GM19463 (cell line): ENCODE measurements around the gene OPN1MW.
"Not testable (repeated sequence)": the region's sequence is repeated elsewhere in the genome, so short reads cannot be mapped to it uniquely, and the experiment has no call there.

Experiments
- ATAC-seq: cut with Tn5 transposase; IDR thresholded peaks from one replicate; pipeline ENCODE4 v1.9.1; 2021; ENCODE audit warnings: mild to moderate bottlenecking, moderate library complexity; ENCODE audit not compliant: unreplicated experiment

OPN1MW gene

DNA sequence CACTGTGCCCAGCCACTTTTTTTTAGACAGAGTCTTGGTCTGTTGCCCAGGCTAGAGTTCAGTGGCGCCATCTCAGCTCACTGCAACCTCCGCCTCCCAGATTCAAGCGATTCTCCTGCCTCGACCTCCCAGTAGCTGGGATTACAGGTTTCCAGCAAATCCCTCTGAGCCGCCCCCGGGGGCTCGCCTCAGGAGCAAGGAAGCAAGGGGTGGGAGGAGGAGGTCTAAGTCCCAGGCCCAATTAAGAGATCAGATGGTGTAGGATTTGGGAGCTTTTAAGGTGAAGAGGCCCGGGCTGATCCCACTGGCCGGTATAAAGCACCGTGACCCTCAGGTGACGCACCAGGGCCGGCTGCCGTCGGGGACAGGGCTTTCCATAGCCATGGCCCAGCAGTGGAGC, at the start of gene OPN1MW:
Gene OPN1MW (plus strand): TSS at position 301 of the 400 bp plus-strand sequence. CDS start 82 bp downstream, at position 383.
- not testable (repeated sequence) for ATAC-seq

DNA sequence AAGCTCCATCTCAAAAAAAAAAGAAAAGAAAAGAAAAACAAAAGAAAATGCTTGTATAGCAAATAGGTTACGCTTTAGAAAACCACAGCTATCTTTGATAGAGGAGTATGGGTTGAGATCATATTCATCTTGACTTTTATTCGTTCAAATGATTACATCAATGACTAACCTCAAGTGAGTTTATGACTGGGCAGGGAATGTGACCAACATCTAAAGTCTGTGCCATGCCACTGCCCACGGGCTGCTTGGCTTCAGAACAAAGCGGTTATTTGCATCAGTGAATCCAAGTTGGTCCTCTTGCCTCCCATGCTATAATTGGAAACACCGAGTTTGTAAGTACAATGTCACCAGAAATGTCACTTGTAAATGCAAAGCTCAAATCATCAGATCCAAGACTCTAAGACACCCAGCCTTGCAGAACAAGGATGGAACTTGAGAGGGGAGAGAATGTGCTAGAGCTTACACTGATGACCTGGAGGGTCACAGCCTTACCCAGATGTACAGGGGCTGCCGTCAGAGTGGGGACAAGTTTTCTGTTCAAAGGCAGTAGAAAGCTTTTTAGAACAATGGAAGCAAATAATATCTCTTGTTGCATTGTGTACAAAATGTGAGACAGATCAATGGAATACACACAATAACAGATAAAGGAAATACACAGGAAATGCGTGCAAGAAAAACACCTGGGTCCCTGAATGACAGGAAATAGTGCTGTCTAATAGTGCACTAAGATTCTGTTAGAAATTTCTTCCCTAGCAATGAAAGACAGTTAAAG, 46.8 kb upstream of the OPN1MW start:
- no peak for ATAC-seq

DNA sequence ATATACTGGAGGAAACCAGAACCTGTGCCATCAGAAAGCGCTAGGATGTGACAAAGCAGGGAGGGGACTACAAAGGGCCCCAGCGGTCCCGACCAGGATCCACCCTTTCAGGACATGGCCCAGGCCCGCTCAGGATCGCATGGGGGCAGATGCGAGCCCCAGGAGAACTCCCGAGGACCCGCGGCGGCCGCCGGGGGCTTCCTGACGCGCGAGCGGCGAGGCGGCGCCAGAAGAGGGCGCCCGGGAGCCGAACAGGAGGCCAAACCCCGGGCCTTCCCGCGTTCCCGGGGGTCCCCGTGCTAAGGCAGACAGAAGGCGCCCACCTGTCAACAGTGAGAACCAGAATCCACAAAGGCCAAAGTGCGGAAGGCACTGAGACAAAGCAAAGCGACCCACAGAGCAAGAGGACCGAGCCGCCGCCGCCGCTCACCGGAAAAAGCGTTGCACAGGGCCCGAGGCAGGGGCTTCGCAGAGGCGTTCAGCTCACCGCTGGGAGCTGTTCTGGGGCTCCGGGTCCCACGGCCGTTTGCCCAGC, 45.7 kb upstream of the OPN1MW start:
- ATAC-seq, result no peak

DNA sequence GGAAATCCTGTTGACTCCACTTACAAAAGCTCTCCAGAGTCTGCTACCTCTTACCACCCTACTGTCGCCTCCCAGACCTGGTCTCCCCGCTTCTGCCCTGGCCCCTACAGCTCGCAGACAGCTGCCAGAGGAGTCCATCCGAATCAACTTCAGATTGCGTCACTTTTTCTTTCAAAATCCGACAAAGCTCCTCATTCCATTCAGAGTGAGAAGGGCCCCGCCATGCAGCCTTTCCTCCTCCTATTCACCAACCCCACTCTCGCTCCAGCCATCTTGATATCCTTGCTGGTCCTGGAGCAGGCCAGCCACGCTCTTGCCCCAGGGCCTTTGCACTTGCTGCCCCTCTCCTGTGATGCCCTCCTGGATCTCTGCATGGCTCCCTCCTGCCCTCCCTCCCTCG, 43.5 kb upstream of the OPN1MW start:
- no peak for ATAC-seq

DNA sequence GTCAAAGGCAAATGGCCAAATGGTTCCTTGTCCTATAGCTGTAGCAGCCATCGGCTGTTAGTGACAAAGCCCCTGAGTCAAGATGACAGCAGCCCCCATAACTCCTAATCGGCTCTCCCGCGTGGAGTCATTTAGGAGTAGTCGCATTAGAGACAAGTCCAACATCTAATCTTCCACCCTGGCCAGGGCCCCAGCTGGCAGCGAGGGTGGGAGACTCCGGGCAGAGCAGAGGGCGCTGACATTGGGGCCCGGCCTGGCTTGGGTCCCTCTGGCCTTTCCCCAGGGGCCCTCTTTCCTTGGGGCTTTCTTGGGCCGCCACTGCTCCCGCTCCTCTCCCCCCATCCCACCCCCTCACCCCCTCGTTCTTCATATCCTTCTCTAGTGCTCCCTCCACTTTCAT, 42.2 kb upstream of the OPN1MW start:
- ATAC-seq, result no peak

DNA sequence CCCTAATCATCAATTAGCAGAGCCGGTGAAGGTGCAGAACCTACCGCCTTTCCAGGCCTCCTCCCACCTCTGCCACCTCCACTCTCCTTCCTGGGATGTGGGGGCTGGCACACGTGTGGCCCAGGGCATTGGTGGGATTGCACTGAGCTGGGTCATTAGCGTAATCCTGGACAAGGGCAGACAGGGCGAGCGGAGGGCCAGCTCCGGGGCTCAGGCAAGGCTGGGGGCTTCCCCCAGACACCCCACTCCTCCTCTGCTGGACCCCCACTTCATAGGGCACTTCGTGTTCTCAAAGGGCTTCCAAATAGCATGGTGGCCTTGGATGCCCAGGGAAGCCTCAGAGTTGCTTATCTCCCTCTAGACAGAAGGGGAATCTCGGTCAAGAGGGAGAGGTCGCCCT, 41.7 kb upstream of the OPN1MW start:
- no peak for ATAC-seq

DNA sequence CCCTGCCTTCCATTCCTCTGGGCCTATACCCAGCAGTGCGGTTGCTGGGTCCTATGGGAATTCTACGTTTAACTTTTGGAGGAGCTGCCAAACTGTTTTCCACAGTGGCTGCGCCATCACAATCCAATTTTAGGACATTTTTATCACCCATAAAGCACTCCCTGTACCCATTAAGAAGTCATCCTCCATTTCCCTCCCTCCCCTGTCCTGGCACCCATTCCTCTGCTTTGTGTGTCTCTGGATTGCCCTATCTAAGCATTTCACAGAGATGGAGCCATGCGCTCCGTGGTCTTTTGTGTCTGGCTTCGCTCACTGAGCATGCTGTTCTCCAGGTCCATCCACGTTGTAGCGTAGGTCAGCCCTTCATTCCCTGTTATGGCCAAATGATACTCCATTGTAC, 40.0 kb upstream of the OPN1MW start:
- ATAC-seq, result no peak

DNA sequence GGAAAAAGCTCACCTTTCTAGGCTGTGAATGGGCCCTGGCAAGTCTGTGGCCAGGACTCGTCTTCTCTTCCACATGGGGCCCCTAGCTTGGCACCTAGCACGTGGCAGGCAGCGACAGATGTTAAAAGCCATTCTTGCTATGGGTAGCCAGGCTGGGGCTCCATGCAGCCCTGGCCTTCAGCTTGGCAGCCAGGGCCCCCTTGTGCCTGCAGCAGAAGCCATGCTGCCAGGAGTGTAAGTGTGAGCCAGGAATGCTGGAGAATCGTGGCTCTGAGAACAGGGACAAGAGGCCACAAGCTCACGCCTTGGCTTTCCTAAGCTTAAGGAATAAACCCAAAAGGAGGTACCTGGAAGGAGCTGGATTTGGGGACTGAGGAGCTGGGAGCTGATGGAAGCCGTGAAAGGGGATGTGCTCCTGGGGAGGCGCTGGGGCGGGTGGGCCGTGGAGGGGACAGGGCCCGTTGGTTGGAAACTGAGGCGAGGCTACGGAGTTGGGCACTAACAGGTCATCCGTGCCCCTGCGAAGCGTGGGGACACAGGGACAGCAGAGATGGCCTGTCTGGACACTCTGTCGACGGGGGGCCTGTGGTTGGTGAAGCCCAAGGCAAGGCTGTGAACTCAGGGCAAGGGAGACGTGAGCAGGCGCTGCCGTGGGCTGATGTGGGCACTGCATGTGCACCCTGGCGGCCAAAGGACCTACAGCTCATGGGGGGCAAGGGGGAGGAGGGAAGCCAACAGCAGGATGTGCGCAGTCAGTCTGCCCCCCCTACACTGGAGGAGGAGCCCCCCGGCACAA, 39.2 kb upstream of the OPN1MW start:
- no peak for ATAC-seq

DNA sequence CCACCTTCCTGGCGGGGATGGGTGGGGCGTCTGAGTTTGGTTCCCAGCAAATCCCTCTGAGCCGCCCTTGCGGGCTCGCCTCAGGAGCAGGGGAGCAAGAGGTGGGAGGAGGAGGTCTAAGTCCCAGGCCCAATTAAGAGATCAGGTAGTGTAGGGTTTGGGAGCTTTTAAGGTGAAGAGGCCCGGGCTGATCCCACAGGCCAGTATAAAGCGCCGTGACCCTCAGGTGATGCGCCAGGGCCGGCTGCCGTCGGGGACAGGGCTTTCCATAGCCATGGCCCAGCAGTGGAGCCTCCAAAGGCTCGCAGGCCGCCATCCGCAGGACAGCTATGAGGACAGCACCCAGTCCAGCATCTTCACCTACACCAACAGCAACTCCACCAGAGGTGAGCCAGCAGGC, 38.4 kb upstream of the OPN1MW start, which contains the start of gene OPN1LW:
Gene OPN1LW (plus strand): TSS at position 234 of the 400 bp plus-strand sequence. CDS start 41 bp downstream, at position 275.
- not testable (repeated sequence) for ATAC-seq

DNA sequence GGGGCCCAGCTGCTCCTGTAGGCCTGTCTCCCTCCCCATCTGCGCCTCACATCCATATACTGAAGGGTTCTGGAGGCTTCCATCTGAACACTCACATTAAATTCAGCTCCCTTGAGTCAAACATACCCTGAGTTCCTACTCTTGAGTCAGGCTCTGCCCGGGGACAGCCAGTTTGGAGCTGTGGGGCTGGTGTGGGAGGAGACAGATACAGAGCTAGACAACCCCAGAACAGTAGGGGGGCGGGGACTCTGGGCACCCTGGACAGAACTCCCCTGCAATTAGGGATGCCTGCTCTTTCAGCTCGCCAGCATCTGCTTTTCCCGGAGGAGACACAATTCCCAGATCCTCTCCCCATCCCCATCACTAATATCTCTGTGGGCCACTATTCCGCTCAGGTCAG, 31.4 kb upstream of the OPN1MW start:
- not testable (repeated sequence) for ATAC-seq

DNA sequence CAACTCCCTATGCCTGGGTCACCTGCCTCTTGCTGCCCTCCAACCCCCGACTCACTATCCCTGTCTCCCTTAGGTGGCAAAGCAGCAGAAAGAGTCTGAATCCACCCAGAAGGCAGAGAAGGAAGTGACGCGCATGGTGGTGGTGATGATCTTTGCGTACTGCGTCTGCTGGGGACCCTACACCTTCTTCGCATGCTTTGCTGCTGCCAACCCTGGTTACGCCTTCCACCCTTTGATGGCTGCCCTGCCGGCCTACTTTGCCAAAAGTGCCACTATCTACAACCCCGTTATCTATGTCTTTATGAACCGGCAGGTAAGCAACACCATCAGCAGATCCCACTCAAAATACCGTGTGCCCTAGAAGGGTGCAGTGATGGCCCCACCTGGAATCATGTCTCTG, 26.2 kb upstream of the OPN1MW start:
- ATAC-seq, result not testable (repeated sequence)

DNA sequence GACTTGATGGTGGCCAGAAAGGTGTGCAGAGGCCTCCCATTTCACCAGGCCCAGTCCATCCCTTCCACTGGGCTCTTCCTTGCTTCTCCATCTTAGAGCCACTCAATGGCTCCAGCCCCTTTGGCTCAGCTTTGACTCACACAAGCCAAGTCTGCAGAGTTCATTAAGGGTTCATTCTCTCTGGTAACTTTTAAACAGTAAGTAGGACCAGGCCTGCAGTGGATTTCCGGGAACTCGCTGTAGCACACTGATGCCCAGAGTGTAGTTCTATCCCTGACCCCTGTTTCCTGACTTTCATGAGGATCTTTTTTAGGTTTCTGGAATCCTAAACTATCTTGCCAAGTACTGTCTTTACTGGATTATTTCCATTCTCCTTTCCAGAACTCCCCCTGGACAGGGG, 25.2 kb upstream of the OPN1MW start:
- not testable (repeated sequence) for ATAC-seq

DNA sequence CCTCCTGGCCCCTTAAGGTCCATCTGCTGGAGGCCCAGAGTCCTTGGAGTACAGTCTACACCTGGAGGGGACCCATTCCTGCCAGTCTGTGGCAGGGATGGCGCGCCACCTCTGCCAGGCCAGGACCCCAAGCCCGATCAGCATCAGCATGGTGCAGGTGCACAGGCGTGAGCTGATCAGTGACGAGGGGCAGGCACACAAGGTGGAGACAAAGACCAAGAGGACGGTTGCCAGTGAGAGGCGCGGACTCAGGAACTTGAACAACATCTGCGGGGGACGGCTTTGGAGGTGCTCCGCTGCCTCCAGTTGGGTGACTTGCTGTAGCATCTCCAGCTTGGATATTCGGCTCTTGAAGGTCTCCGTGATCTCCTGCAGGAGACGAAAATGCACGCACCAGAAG, 23.1 kb upstream of the OPN1MW start:
- not testable (repeated sequence) for ATAC-seq

DNA sequence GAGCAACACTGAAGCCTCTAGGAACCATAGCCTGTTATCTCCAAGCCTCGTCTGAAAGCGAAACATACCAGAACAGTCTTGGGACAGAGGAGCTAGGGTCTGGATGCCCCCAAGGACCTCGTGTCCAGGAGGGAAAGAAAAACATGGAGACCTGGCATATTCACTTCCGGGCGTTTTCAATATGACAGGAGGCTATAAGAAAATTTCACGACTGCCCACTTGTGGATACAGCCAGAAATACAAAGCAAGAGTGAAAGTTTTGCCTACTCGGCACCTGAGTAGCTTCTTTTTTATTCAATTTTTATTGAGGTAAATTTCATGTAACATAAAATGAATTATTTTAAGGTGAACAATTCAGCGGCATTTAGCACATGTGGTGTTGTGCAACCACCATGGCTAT, 17.5 kb upstream of the OPN1MW start:
- not testable (repeated sequence) for ATAC-seq

DNA sequence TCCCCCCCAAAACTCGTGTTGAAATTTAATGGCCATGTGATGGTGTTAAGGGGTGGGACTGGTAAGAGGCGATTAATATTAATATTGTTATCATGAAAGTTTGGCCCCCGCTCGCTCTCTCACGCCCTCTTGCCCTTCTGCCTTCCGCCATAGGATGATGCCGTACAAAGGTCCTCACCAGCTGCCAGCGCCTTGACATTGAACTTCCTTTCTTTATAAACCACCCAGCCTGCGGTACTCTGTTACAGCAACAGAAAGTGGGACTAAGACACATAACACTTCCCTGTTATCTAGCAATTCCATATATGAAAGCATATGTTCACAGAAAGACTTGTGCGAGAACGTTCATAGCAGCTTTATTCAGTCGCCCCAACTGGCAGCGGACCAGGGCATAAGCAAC, 14.0 kb upstream of the OPN1MW start:
- not testable (repeated sequence) for ATAC-seq

DNA sequence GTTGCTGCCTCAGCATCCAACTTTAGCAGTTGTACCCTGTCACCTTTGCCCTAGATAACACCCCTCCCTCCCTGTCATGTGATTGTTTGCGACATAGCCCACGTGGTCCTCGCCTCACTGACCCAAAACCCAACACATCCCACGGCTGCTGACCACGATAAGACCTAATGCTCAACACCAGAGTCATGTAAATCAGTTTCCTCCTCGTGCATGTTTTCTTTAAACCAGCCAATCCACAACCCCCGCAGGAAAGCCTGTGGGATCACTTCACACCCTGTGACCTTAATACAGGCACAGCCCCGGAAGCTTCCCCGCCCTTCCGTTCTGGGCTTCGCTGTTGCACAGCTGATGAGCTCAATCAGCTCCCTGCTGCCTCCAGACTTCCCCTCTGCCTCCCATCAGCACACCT, 9.9 kb upstream of the OPN1MW start:
- ATAC-seq, result not testable (repeated sequence)

DNA sequence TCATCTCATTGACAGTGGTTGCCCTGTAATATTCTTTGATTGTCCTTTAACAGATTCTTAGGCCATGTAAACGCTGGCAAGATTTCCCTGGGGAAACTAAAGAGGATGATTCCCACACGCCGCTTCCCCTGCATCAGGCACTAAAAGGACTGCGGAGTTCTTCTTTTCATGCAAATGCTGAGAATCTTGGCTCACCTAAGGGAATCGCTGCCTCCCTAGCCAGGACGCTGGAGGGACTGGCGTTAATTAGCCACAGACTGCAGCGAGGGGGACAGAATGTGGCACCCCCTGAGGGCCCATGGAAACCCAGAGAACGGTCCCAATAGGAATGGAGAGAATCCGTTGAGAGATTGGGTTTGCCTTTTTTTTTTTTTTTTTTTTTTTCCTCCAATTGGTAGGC, 8.0 kb upstream of the OPN1MW start:
- not testable (repeated sequence) for ATAC-seq

DNA sequence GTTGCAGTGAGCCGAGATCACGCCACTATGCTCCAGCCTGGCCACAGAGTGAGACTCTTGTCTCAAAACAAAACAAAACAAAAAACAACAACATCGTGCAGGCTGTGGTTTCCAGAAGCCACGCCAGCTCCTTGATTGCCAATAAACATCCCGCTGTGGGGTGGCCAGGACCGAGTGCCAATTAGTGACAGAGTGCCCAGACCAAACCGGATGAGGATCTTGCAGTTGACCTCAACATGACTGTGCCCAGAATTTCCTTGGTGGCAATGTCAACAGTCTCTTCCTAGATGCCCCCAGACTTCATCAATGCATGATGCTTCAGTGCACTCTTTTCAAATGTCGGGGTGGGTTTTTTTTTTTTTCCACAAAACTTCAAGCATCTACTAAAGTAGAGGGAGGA, 1.4 kb downstream of the OPN1MW start:
- ATAC-seq, result not testable (repeated sequence)

DNA sequence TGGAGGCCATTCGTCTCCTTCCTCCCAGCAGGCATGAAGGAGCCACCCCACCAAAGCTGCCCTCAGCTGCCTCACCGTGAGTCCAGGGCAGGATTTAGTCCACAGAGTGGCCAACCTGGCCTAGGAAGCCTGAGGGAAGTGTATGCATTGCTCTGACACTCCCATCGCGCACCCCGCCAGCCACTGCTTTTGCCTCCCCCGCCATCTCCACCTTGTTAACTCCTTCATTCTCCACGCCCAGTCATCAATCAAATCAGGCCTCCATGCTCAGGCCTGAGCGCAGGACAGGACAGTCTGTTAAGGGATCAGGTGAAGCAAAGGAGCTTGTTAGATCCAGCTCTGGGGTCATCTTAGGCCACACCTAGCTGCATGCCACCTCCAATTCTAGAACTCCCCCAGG, 10.4 kb downstream of the OPN1MW start:
- not testable (repeated sequence) for ATAC-seq

DNA sequence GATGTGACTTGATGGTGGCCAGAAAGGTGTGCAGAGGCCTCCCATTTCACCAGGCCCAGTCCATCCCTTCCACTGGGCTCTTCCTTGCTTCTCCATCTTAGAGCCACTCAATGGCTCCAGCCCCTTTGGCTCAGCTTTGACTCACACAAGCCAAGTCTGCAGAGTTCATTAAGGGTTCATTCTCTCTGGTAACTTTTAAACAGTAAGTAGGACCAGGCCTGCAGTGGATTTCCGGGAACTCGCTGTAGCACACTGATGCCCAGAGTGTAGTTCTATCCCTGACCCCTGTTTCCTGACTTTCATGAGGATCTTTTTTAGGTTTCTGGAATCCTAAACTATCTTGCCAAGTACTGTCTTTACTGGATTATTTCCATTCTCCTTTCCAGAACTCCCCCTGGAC, 11.9 kb downstream of the OPN1MW start:
- ATAC-seq, result not testable (repeated sequence)

DNA sequence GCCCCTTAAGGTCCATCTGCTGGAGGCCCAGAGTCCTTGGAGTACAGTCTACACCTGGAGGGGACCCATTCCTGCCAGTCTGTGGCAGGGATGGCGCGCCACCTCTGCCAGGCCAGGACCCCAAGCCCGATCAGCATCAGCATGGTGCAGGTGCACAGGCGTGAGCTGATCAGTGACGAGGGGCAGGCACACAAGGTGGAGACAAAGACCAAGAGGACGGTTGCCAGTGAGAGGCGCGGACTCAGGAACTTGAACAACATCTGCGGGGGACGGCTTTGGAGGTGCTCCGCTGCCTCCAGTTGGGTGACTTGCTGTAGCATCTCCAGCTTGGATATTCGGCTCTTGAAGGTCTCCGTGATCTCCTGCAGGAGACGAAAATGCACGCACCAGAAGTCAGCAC, 14.1 kb downstream of the OPN1MW start:
- not testable (repeated sequence) for ATAC-seq
